IPS-18c (cell line): ENCODE results near the gene KBTBD8.
A peak's percentile ranks its signal among the peaks of the same experiment; 100 is the strongest.

Source experiments
- H3K4me3 ChIP-seq: 2 replicates; pipeline ENCODE4 v1.7.0; 2013; ENCODE audit warnings: low read depth, mild to moderate bottlenecking, low read length, moderate library complexity; ENCODE audit not compliant: insufficient read depth
- H3K9me3 ChIP-seq: one replicate; pipeline ENCODE4 v1.6.1; 2013; ENCODE audit warnings: mild to moderate bottlenecking, low read length, moderate library complexity; ENCODE audit not compliant: control insufficient read depth, insufficient read depth

The KBTBD8 gene

DNA sequence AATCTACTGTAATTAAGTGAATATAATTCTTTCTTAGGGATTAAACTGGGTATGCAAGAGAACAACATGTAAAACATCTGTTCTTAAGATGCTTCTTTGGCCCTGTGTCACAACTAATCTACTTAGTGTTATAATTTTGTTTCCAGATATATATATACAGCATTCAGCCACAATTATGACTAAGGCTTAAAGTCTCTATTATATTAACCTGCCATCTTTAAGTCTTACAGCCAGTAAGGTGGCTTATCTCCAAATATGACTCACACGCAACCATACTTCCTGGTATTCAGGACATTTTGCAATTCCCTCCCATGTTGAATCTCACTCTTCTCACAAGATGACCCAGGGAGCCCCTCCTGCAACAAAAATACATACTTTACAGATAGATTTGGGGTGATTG is 6.6 kb upstream of the KBTBD8 start:
- Histone ChIP-seq H3K9me3 (no peaks in the 10 kb centered on the region), H3K4me3 (no peak overlapping the region)

GRCh38 chr3:66993082-66993481 is 5.0 kb upstream of the KBTBD8 start:
- no peak overlapping the region for H3K4me3 ChIP-seq
- H3K9me3 ChIP-seq, result no peaks in the 10 kb centered on the region

DNA sequence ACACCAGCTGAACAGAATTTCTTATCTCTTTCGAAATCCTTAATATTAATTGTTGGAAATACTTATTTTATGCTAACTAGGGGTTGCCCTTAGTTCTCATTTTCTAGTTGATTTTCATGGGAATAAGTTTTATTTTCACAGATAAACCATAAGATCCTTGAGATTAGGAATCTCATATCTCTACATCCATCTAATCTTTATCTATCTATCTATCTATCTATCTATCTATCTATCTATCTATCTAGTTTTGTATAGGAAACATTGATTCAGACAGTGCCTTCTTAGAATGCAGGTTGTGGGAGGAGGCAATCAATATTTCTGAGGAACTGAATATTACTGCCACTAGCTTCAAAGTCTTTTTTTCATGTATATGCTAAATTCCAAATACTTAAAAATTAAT is 3.5 kb upstream of the KBTBD8 start:
- Histone ChIP-seq H3K9me3 (no peaks in the 10 kb centered on the region), H3K4me3 (no peak overlapping the region)

DNA sequence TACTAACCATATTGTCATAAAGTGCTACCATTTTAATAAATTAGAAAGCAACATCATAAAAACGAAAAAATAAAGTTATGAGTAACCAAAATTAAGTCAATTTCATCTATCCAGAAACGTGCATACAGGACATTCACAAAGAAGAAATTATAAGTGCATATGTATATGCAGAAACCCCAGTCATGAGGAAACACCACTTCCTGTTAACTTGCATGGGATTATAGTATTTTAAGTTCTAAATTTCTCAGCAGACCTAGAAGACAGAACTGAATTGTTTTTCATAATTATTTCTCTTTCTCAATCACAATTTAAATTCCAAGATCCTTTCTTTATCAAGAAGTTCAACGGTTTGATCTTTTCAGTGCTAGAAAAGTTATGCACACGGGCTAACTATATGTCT is 1.4 kb upstream of the KBTBD8 start:
- no peak overlapping the region for H3K4me3 ChIP-seq

GRCh38 chr3:66997560-66998112 is 471 bp upstream of the KBTBD8 start:
- Histone ChIP-seq H3K9me3 (no peaks in the 10 kb centered on the region), H3K4me3 (peak overlapping the region; percentile 0; the same call in 1 of the 2 replicates)

More for the DNA sequence above, 1.4 kb upstream of the KBTBD8 start:
- H3K9me3 ChIP-seq, result no peaks in the 10 kb centered on the region

- Histone ChIP-seq H3K4me3 (peak overlapping the region; percentile 82), H3K9me3 (no peaks in the 10 kb centered on the region)
These were observed 763 bp downstream of the KBTBD8 start for GRCh38 chr3:66998904-66999235.

GRCh38 chr3:67000009-67000408 is 1.9 kb downstream of the KBTBD8 start:
- Histone ChIP-seq H3K9me3 (no peaks in the 10 kb centered on the region), H3K4me3 (no peak overlapping the region)

DNA sequence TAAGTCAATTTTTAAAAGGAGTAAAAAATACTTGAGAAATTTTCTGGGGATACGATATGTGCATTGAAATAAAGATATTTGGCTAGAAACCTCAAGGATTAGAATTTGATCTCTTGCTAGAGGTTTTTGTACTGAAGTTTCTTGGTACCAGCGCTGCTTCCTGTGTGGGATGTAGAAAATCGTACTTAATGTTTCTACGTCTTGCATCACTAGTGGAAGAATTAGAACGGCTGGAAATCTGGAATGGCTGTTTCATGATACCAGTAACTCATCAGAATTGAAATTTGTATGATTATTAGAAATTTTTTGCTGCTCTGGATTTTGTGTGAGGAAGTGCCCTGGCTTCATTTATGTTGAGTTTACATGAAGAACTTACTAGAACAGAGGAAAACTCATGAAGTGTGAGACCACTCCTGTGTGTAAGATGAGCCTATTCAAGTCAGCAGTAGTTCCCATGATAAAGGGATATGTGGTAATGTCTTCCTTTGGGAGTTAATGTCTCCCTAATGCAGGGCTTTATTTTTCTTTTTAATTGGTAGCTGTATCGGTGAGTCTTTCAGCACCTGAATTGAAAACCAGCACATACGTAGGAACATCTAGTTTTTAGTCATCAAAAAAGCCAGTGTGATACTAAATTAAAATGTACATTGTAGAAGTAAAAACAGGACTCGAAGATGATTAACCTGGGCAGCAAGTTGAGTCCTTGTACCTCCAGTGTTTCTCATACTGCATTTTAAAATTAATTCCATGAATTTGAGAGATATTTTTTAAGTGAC is 3.2 kb downstream of the KBTBD8 start:
- H3K4me3 ChIP-seq, result no peak overlapping the region
- no peaks in the 10 kb centered on the region for H3K9me3 ChIP-seq

DNA sequence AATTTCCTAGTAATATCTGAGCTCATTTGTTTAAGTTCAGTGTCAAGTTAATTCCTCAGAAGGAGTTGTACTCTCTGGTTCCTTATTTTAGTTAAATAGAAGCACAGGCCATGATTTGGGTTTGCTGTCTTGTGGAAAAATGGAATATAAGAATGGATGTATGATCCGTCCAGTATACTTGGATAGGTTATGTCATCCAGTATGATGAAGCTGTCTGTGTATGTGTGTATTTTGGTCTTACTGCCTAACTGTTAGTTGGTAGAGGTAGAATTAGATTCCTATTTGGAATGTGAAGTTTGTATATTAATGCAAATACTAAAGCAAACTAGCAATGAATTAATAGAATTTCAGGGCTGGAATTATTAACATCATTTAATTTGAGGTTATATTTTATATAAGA is 7.9 kb downstream of the KBTBD8 start:
- H3K9me3 ChIP-seq, result no peaks in the 10 kb centered on the region
- H3K4me3 ChIP-seq, result no peak overlapping the region

- H3K9me3 ChIP-seq, result no peaks in the 10 kb centered on the region
- no peak overlapping the region for H3K4me3 ChIP-seq
These were observed 8.4 kb downstream of the KBTBD8 start for GRCh38 chr3:67006460-67006859.

DNA sequence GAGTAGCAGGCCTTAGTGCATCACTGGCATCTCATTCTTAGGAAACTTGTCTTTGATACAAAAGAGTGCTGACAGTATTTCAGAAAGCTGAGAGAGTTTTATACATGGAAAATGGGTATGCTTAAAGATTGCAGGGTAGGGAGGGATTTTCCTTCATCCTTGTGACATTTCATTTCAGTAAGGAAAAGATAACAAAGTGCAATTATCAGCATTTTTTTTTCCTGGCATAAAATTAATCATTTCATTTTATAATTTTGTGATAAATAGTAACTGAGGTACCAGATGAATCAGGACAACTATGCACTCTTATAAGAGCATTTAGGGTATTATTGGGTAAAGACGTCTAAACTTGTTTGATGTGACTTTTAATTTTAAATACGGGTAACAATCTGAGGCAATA is 10.3 kb downstream of the KBTBD8 start:
- Histone ChIP-seq H3K9me3 (no peaks in the 10 kb centered on the region), H3K4me3 (no peak overlapping the region)

DNA sequence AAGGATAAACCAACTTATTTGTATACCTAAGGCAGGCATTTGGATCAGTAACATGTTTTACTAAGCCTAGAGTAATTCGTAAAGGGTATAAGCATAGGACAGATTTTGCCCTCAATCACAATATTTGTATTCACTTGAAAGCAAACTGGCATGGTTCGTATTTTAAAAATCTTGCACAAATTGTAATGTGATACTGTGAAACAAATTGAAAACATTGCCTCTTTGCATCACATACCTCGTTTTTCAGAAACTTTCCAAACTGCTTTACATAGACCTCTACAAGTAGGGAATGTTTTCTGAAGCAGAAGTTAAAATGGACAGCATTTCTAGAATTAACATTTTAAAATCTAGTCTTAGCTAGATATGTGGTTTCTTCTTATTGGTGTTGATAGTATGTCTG is 11.6 kb downstream of the KBTBD8 start:
- Histone ChIP-seq H3K9me3 (no peaks in the 10 kb centered on the region), H3K4me3 (no peak overlapping the region)

DNA sequence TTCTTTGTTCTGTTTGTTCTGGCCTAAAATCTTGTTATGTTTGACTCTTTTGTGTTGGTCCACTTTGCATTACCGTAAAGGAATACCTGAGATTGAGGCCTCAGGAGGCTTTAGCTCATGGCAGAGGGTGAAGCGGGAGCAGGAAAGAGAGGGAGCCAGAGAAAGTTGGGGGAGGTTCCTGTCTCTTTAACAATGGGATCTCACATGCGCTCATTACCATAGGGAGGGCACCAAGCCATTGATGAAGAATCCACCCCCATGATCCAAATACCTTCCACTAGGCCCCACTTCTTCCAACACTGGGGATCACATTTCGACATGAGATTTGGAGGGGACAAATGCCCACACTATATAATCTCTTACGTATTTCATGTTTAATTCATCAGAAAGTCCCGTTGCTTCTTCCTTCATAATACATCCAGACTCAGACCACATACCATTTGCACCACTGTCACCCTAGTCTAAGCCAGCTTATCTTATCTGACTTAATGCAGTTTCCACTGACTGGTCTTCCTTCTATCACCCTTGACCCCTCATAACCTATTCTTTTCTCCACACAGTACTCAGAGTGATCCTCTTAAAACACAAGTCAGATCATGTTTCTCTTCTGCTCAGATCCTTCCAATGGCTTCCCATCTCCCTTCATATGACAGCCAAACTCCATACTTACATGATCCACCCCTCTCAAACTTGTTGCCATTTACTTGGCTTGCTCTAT is 13.5 kb downstream of the KBTBD8 start:
- H3K4me3 ChIP-seq, result no peak overlapping the region
- no peaks in the 10 kb centered on the region for H3K9me3 ChIP-seq

DNA sequence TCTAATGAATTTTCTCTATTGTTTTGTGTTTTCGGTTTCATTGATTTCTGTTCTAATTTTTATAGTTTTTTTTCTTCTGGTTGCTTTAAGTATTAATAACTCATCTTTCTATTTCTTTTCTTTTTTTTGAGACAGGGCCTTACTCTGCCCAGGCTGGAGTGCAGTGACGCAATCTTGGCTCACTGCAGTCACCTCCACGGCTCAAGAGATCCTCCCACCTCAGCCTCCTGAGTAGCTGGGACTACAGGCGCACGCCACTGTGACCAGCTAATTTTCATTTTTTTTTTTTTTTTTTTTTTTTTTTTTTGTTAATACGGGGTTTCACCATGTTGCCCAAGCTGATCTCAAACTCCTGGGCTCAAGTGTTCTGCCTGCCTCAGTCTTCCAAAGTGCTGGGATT is 14.5 kb downstream of the KBTBD8 start:
- Histone ChIP-seq H3K9me3 (no peaks in the 10 kb centered on the region), H3K4me3 (no peak overlapping the region)

DNA sequence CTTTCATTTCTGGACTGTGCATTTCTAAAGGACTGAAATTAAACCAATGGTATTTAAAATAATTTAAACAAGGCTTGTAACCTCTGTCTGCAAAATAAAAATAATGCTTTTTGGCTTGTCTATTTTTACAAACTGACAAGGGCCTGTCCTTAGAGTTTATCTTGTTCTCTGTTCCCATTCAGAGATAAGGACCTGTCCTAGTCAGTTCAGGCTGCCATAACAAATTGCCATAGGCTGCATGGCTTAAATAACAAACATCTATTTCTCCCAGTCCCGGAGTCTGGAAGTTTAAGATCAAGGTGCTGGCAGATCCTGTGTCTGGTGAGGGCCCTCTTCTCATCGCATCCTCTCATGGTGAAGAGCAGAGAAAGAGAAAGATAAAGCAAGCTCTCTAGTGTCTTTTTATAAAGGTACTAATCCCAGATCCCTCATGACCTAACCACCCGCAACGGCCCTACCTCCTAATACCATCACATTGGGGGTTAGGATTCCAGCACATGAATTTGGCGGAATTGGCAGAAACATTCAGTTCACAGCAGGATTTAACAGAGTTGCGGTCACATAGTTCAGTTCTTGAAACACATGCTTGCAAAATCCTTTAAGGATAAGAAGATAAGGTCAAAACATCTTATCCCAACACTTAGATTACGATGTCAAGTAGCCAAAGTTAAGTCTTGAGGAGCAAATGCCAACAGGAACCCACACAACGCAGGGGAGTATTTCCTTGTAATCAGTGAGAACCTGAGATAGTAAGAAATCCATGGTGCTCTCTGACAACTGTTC is 17.8 kb downstream of the KBTBD8 start:
- H3K4me3 ChIP-seq, result no peak overlapping the region
- no peaks in the 10 kb centered on the region for H3K9me3 ChIP-seq

- Histone ChIP-seq H3K9me3 (no peaks in the 10 kb centered on the region), H3K4me3 (no peak overlapping the region)
These were observed 18.5 kb downstream of the KBTBD8 start for GRCh38 chr3:67016522-67017080.

DNA sequence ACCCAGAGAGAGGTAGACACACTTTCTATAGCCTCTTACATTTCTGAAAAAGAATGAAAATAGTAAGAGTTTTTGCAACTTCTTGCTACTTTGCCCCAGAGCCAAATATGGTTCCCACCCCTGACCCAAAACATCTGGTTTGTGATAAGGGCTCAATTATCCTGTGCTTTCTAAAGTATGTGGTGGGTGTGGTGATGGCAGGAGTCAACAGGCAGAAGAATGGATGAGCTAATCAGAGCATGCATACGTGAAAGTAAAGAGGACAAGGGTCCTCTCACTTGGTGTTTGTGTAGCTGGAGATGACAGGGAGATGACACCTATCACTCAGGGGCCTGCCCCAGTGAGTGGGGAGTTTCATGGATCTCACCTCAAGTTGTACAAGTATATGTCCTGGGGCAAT is 19.1 kb downstream of the KBTBD8 start:
- Histone ChIP-seq H3K9me3 (no peaks in the 10 kb centered on the region), H3K4me3 (no peak overlapping the region)
